Tibial artery (tissue), 4 donors: Measurements from ENCODE around the gene PPP2R2B.
A peak's percentile ranks its signal among the peaks of the same experiment; 100 is the strongest.

Source experiments
- DNase-seq, 2 donors: peaks; one replicate each; pipeline ENCODE4 v3.0.0-alpha.2; 2019
- H3K27ac ChIP-seq, 2 donors: fragments of 200-600 bp; sonication (generic) in 1 of 2; 1 replicate in 1 of 2; 2 replicates in 1 of 2; pipeline ENCODE4 v1.5.1; 2018 to 2019; ENCODE audit warnings: mild to moderate bottlenecking in 1 of 2
- H3K27me3 ChIP-seq, 2 donors: fragments of 200-600 bp; sonication (generic) in 1 of 2; one replicate each; pipeline versions ENCODE4 v1.5.1 to v1.6.0; 2016 to 2019
- H3K36me3 ChIP-seq, 3 donors: fragments of 200-600 bp; sonication (generic) in 2 of 3; one replicate each; pipeline ENCODE4 v1.5.1; 2016 to 2019; ENCODE audit warnings: mild to moderate bottlenecking in 2 of 3
- H3K4me1 ChIP-seq, 4 donors: fragments of 200-600 bp; sonication (generic) in 2 of 4; 1 replicate in 3 of 4; 2 replicates in 1 of 4; pipeline ENCODE4 v1.5.1; 2016 to 2019
- H3K4me3 ChIP-seq, 2 donors: fragments of 200-600 bp; sonication (generic) in 1 of 2; 1 replicate in 1 of 2; 2 replicates in 1 of 2; pipeline ENCODE4 v1.5.1; 2018 to 2019; ENCODE audit warnings: mild to moderate bottlenecking in 2 of 2
- H3K9me3 ChIP-seq, 3 donors: fragments of 200-600 bp; sonication (generic) in 1 of 3; one replicate each; pipeline ENCODE4 v1.5.1; 2016 to 2019
- CTCF ChIP-seq, 2 experiments: fragments of 200-600 bp in 1 of 2; fragments of 450-650 bp in 1 of 2; IDR thresholded peaks; one replicate each; pipeline ENCODE4 v1.5.1; 2017 to 2019; ENCODE audit warnings: antibody characterized with exemption in 2 of 2, mild to moderate bottlenecking in 1 of 2, moderate library complexity in 1 of 2
- intact Hi-C: fragments of 100-400 bp; cut with DNase I; formaldehyde crosslinking; loops from one replicate; pipeline ENCODE4 v1.15.0; 2023; ENCODE audit warnings: low total_unique reads

Gene PPP2R2B

GRCh38 chr5:146785065-146785464 is 93.5 kb downstream of the PPP2R2B start:
- intact Hi-C loops = no loop called here
- H3K27me3 ChIP-seq = no peaks in the 10 kb centered on the region
- no peak overlapping the region for H3K27ac ChIP-seq
- peaks cover 0 to 8% (median 0%) of the 10 kb centered on the region in 4 donors for H3K4me1 ChIP-seq
- H3K9me3 ChIP-seq = no peaks in the 10 kb centered on the region
- H3K36me3 ChIP-seq = no peaks in the 10 kb centered on the region
- no peak overlapping the region for H3K4me3 ChIP-seq
- TF ChIP-seq CTCF (IDR thresholded peaks at IDR 0.05) = no peak
- peak in 1 of 2 donors; percentile 49 for DNase-seq

GRCh38 chr5:146781157-146781556 is 97.4 kb downstream of the PPP2R2B start:
- Histone ChIP-seq H3K27me3 (no peaks in the 10 kb centered on the region), H3K9me3 (no peaks in the 10 kb centered on the region), H3K4me1 (peaks cover 0 to 6% (median 0%) of the 10 kb centered on the region in 4 donors), H3K4me3 (no peak overlapping the region), H3K27ac (no peak overlapping the region), H3K36me3 (no peaks in the 10 kb centered on the region)
- no peak for TF ChIP-seq CTCF (IDR thresholded peaks at IDR 0.05)
- DNase-seq = no peak
- intact Hi-C loops = no loop called here

GRCh38 chr5:146779211-146779869 is 99.2 kb downstream of the PPP2R2B start:
- no peak for TF ChIP-seq CTCF (IDR thresholded peaks at IDR 0.05)
- H3K9me3 ChIP-seq = peaks cover 0 to 13% (median 0%) of the 10 kb centered on the region in 3 donors
- H3K27me3 ChIP-seq = no peaks in the 10 kb centered on the region
- intact Hi-C loops = no loop called here
- no peak overlapping the region for H3K4me3 ChIP-seq
- H3K4me1 ChIP-seq = peaks cover 0 to 6% (median 0%) of the 10 kb centered on the region in 4 donors
- H3K36me3 ChIP-seq = no peaks in the 10 kb centered on the region
- no peak overlapping the region for H3K27ac ChIP-seq
- no peak for DNase-seq

GRCh38 chr5:146778795-146779194 is 99.8 kb downstream of the PPP2R2B start:
- no peak for TF ChIP-seq CTCF (IDR thresholded peaks at IDR 0.05)
- H3K27me3 ChIP-seq = no peaks in the 10 kb centered on the region
- no peaks in the 10 kb centered on the region for H3K36me3 ChIP-seq
- intact Hi-C loops = no loop called here
- DNase-seq = no peak
- H3K4me3 ChIP-seq = no peak overlapping the region
- H3K4me1 ChIP-seq = peaks cover 0 to 6% (median 0%) of the 10 kb centered on the region in 4 donors
- no peak overlapping the region for H3K27ac ChIP-seq
- peaks cover 0 to 13% (median 0%) of the 10 kb centered on the region in 3 donors for H3K9me3 ChIP-seq

- Histone ChIP-seq H3K27me3 (no peaks in the 10 kb centered on the region), H3K36me3 (no peaks in the 10 kb centered on the region), H3K9me3 (peaks cover 0 to 13% (median 0%) of the 10 kb centered on the region in 3 donors), H3K4me3 (no peak overlapping the region), H3K4me1 (peaks cover 0 to 6% (median 0%) of the 10 kb centered on the region in 4 donors), H3K27ac (no peak overlapping the region)
- no peak for TF ChIP-seq CTCF (IDR thresholded peaks at IDR 0.05)
- DNase-seq = no peak
- intact Hi-C loops = no loop called here
Observed at GRCh38 chr5:146778261-146778660, 100.3 kb downstream of the PPP2R2B start.
